OCI-LY1 (cell line): ENCODE measurements around the gene CCDC57.

Experiments
- EZH2 ChIP-seq: fragments of 200-600 bp; sonication (generic), shearing (Covaris generic); IDR thresholded peaks from 2 replicates; pipeline ENCODE4 v1.8.0; 2017; ENCODE audit warnings: borderline replicate concordance, mixed run types, mild to moderate bottlenecking, antibody characterized with exemption, low read length, moderate library complexity, mixed read lengths
- TF ChIP-seq, protein P1 (sequence below): fragments of 200-600 bp; sonication (generic), shearing (Covaris generic); IDR thresholded peaks from 2 replicates; pipeline ENCODE4 v1.5.1; 2017; ENCODE audit warnings: mild to moderate bottlenecking, antibody characterized with exemption, low read length, moderate library complexity, mixed read lengths

DNA sequence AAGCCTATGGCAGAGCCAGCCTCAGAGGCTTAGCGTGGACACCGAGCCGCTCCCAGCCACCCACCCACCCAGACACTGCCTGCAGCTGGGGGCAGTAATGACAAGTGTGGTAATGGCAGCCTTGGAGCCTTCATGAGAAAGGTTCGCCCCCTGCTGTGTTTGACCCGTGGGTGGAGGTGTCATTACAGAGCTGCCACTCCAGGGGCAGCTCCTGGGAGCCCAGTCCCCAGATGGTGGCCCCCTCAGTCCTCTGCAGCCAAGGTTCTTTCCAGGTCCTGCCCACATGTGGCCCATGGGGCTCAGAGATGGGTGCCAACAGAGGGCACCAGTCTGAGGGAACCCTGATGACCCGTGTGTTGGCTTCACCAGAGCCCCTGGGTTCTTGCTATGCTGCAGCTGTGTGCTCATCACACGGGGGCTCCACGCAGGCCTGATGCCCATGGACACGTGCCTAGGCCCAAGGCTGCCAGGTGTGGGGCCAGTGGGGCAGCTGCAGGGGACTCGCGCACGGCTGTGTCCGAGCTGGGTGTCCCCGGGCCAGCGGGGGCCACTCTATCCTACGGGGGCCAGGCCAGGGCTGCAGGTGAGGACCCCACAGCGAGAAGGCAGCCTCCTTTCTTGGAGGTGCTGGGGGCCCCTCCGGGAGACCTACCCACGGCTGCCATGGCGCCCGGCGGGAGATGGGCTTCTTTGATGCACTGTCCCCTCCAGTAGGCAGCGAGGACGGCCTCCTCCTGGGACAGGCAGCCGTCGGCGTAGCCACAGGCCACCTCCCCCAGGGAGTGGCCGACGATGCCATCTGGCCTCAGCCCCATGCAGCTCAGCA, 122.7 kb downstream of the CCDC57 start:
- TF ChIP-seq, protein P1, sequence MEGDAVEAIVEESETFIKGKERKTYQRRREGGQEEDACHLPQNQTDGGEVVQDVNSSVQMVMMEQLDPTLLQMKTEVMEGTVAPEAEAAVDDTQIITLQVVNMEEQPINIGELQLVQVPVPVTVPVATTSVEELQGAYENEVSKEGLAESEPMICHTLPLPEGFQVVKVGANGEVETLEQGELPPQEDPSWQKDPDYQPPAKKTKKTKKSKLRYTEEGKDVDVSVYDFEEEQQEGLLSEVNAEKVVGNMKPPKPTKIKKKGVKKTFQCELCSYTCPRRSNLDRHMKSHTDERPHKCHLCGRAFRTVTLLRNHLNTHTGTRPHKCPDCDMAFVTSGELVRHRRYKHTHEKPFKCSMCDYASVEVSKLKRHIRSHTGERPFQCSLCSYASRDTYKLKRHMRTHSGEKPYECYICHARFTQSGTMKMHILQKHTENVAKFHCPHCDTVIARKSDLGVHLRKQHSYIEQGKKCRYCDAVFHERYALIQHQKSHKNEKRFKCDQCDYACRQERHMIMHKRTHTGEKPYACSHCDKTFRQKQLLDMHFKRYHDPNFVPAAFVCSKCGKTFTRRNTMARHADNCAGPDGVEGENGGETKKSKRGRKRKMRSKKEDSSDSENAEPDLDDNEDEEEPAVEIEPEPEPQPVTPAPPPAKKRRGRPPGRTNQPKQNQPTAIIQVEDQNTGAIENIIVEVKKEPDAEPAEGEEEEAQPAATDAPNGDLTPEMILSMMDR = no peak
- TF ChIP-seq EZH2 = no peak
